ENCODE measurements around the gene NF2. TPM values are rescaled to one million over a fixed set of nuclear protein-coding genes. Genes with fewer than 3 reads are reported as not detected.
"Not testable (repeated sequence)": the region's sequence is repeated elsewhere in the genome, so short reads cannot be mapped to it uniquely, and the experiment has no call there.

Gene NF2
- total RNA-seq, 2 experiments from 2014 or later = 23.1 to 24.5 TPM

GRCh38 chr22:29559853-29560252 is 43.6 kb upstream of the NF2 start:
- no peak overlapping the region for H3K4me3 Mint-ChIP-seq
- peaks cover 68% of the 10 kb centered on the region for H3K36me3 ChIP-seq (ENCODE audit: insufficient read depth, low read length)
- intact Hi-C loops (cut with DNase I, micrococcal nuclease) = loop anchor here in 1 of 2 experiments (10.0 kb wide), 1 partner anchor 295 kb away; the partner anchor contains the start of genes EWSR1 and RHBDD3

GRCh38 chr22:29563652-29564460 is 39.6 kb upstream of the NF2 start:
- peaks cover 54% of the 10 kb centered on the region for H3K36me3 Mint-ChIP-seq (ENCODE audit: low read depth)

More at GRCh38 chr22:29559853-29560252, 43.6 kb upstream of the NF2 start:
- ChIA-PET POLR2A (no interaction called here), CTCF (no interaction called here)
- H3K4me1 ChIP-seq (ENCODE audit: insufficient read depth, low read length) = no peaks in the 10 kb centered on the region
- TF ChIP-seq, protein P1, sequence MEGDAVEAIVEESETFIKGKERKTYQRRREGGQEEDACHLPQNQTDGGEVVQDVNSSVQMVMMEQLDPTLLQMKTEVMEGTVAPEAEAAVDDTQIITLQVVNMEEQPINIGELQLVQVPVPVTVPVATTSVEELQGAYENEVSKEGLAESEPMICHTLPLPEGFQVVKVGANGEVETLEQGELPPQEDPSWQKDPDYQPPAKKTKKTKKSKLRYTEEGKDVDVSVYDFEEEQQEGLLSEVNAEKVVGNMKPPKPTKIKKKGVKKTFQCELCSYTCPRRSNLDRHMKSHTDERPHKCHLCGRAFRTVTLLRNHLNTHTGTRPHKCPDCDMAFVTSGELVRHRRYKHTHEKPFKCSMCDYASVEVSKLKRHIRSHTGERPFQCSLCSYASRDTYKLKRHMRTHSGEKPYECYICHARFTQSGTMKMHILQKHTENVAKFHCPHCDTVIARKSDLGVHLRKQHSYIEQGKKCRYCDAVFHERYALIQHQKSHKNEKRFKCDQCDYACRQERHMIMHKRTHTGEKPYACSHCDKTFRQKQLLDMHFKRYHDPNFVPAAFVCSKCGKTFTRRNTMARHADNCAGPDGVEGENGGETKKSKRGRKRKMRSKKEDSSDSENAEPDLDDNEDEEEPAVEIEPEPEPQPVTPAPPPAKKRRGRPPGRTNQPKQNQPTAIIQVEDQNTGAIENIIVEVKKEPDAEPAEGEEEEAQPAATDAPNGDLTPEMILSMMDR (IDR thresholded peaks at IDR 0.05) = no peak
- no peak overlapping the region for H3K4me3 ChIP-seq (ENCODE audit: low read length)
- ATAC-seq (ENCODE audit: poor library complexity) (no peak), DNase-seq (no peak)
- no peak overlapping the region for H3K27ac Mint-ChIP-seq
- no peaks in the 10 kb centered on the region for H3K9me3 ChIP-seq (ENCODE audit: control insufficient read depth in 1 of 2, insufficient read depth in 1 of 2, low read length in 2 of 2)
- no peaks in the 10 kb centered on the region for H3K9me3 Mint-ChIP-seq
- peaks cover 73% of the 10 kb centered on the region for H3K36me3 Mint-ChIP-seq (ENCODE audit: low read depth)
- no peaks in the 10 kb centered on the region for H3K4me1 Mint-ChIP-seq (ENCODE audit: low read depth)
- H3K27ac ChIP-seq (ENCODE audit: low read depth in 1 of 2, low read length in 2 of 2) = no peak overlapping the region
- H3K27me3 Mint-ChIP-seq = no peaks in the 10 kb centered on the region
- no peaks in the 10 kb centered on the region for H3K27me3 ChIP-seq (ENCODE audit: control insufficient read depth in 1 of 2, insufficient read depth in 2 of 2, low read length in 2 of 2)

GRCh38 chr22:29566513-29566912 is 36.9 kb upstream of the NF2 start:
- CTCF ChIA-PET = interaction anchor here (1.0 kb wide), 1 partner anchor 13 kb away, joined by 3 read pairs; the partner anchor contains the start of gene THOC5
- H3K9me3 Mint-ChIP-seq; H3K27me3 Mint-ChIP-seq; H3K9me3 ChIP-seq (ENCODE audit: control insufficient read depth in 1 of 2, insufficient read depth in 1 of 2, low read length in 2 of 2); H3K4me3 ChIP-seq (ENCODE audit: low read length); H3K27me3 ChIP-seq (ENCODE audit: control insufficient read depth in 1 of 2, insufficient read depth in 2 of 2, low read length in 2 of 2); H3K27ac ChIP-seq (ENCODE audit: low read depth in 1 of 2, low read length in 2 of 2); ATAC-seq (ENCODE audit: poor library complexity); H3K4me3 Mint-ChIP-seq; H3K27ac Mint-ChIP-seq; DNase-seq; intact Hi-C loops (cut with DNase I, micrococcal nuclease); POLR2A ChIA-PET; H3K4me1 Mint-ChIP-seq (ENCODE audit: low read depth); H3K4me1 ChIP-seq (ENCODE audit: insufficient read depth, low read length): not testable (repeated sequence)
- H3K36me3 Mint-ChIP-seq (ENCODE audit: low read depth) = peaks cover 48% of the 10 kb centered on the region
- H3K36me3 ChIP-seq (ENCODE audit: insufficient read depth, low read length) = peaks cover 45% of the 10 kb centered on the region

More at GRCh38 chr22:29563652-29564460, 39.6 kb upstream of the NF2 start:
- Histone ChIP-seq H3K9me3 (ENCODE audit: control insufficient read depth in 1 of 2, insufficient read depth in 1 of 2, low read length in 2 of 2) (no peaks in the 10 kb centered on the region), H3K27ac (ENCODE audit: low read depth in 1 of 2, low read length in 2 of 2) (no peak overlapping the region), H3K36me3 (ENCODE audit: insufficient read depth, low read length) (peaks cover 57% of the 10 kb centered on the region), H3K4me1 (ENCODE audit: insufficient read depth, low read length) (no peaks in the 10 kb centered on the region), H3K4me3 (ENCODE audit: low read length) (no peak overlapping the region), H3K27me3 (ENCODE audit: control insufficient read depth in 1 of 2, insufficient read depth in 2 of 2, low read length in 2 of 2) (no peaks in the 10 kb centered on the region)
- Mint-ChIP-seq H3K4me1 (ENCODE audit: low read depth) (no peaks in the 10 kb centered on the region), H3K9me3 (no peaks in the 10 kb centered on the region), H3K27ac (no peak overlapping the region), H3K4me3 (no peak overlapping the region), H3K27me3 (no peaks in the 10 kb centered on the region)
- ChIA-PET POLR2A (interaction anchor here (1.0 kb wide), 1 partner anchor 10 kb away, joined by 4 read pairs; the partner anchor contains the start of gene THOC5), CTCF (no interaction called here)
- DNase-seq (no peak), ATAC-seq (ENCODE audit: poor library complexity) (no peak)
- intact Hi-C loops (cut with DNase I, micrococcal nuclease) = no loop called here
- TF ChIP-seq, protein P1 (IDR thresholded peaks at IDR 0.05) = no peak

Data from CD4-positive, alpha-beta T cell (primary cell).